ENCODE measurements around the gene SYNGR1.
"Not testable (repeated sequence)": the region's sequence is repeated elsewhere in the genome, so short reads cannot be mapped to it uniquely, and the experiment has no call there.

Gene SYNGR1

DNA sequence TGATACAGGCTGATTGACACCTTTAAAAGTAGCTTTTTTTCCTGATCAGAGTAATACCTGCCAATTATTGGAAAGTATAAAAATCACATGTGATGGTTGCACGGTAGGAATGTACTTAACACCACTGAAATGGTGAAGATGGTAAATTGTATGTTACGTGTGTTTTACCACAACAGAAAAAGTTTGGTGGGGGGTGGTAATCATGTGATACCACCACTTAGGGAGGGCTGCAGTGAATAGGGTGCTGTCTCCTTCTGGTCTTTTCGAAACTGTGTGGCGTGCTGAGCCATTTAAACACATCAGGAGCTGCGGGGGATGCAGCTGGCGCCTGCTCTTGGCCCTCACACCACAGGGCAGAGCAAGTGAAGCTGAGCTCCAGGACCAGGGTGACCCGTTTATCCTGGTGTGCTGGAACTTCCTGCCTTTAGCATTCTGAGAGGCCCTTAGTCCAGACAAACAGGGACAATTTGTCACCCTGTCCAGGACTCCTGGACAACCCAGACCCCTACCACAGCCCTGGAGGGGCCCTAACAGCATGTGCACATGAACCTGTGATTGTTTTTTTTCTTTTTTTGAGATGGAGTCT, 2.6 kb downstream of the SYNGR1 start:
- no peak for DNase-seq

DNA sequence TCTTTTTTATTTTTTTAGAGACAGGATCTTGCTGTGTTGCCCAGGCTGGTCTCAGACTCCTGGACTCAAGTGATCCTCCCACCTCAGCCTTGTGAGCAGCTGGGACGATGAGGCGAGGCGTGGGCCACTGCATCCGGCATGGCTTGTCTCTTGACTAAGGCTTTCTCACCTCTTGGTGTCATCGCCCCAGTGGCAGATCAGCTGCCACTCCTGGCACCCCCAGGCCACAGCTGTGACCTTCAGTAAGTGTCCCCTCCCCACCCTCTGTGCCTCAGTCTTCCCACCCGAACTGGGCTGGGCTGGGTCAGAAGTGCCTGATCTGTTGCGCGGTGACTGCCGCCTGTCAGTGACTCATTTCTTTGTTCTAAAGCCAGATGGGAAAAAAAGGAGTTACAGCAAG, 3.6 kb downstream of the SYNGR1 start:
- no peak for DNase-seq

DNA sequence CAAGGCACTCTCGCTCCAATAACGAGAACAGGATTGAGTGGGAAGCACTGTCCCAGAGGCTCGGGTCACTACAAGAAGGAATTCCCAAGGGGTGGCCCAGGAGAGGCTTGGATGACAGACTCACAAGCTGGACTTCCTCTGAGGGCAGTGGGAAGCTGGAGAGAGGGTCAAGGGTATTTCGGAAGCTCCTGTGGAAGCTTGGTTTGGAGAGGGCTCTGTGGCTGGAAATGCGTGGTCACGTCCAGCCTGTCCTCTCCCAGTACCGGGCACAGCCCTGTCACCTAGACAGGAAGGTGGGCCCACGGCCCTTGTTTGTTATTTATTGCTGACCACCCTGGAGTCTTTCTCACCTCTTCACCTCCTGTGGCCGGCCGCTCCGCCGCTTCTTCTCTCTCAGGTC, 5.3 kb downstream of the SYNGR1 start:
- DNase-seq = no peak

DNA sequence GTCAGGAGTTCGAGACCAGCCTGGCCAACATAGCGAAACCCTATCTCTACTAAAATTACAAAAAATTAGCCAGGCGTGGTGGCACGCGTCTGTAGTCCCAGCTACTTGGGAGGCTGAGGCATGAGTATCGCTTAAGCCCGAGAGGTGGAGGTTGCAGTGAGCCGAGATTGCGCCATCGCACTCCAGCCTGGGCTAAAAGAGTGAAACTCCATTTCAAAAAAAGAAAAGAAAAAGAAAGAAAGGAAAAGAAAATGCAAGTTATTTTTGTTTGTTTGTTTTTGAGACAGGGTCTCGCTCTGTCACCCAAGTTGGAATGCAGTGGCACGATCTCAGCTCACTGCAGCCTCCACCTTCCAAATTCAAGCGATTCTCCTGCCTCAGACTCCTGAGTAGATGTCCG, 6.0 kb downstream of the SYNGR1 start:
- DNase-seq = not testable (repeated sequence)

DNA sequence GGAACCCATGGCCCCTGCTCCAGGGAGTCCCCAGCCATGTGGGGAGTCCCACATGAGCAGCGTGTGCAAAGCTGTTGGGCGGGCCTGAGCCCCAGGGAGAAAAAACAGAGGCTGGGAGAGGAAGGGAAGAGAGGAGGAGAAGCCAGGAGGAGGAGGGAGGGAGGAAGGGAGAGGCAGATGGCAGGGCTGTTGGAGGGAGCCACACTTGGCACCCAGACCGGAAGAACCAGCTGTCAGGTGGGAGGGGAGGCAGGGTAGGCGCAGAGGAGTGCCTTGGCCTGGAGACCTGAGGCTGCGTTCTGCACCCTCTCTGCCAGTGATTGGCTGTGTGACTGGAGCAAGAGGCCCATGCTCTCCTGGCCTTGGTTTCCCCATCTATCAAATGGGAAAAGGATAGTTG, 6.7 kb downstream of the SYNGR1 start:
- no peak for DNase-seq

DNA sequence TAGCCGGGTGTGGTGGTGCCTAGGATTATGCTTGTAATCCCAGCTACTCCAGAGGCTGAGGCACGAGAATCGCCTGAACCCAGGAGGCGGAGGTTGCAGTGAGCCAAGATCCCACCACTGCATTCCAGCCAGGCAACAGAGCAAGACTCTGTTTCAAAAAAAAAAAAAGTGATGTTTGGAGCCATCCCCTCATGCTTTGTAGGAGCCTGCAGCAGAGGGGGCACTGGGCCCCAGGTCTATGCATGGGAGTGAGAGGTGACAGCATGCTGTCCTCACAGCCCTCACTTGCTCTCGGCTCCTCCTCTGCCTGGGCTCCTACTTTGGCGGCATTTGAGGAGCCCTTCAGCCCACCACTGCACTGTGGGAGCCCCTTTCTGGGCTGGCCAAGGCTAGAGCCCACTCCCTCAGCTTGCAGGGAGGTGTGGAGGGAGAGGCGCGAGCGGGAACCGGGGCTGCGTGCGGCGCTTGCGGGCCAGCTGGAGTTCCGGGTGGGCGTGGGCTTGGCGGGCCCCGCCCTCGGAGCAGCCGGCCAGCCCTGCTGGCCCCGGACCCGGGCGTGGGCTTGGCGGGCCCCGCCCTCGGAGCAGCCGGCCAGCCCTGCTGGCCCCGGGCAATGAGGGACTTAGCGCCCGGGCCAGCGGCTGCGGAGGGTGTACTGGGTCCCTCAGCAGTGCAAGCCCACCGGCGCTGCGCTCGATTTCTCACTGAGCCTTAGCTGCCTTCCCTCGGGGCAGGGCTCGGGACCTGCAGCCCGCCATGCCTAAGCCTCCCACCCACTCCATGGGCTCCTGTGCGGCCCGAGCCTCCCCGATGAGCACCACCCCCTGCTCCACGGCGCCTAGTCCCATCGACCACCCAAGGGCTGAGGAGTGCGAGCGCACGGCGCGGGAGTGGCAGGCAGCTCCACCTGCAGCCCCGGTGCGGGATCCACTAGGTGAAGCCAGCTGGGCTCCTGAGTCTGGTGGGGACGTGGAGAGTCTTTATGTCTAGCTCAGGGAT, 7.6 kb downstream of the SYNGR1 start:
- not testable (repeated sequence) for DNase-seq

DNA sequence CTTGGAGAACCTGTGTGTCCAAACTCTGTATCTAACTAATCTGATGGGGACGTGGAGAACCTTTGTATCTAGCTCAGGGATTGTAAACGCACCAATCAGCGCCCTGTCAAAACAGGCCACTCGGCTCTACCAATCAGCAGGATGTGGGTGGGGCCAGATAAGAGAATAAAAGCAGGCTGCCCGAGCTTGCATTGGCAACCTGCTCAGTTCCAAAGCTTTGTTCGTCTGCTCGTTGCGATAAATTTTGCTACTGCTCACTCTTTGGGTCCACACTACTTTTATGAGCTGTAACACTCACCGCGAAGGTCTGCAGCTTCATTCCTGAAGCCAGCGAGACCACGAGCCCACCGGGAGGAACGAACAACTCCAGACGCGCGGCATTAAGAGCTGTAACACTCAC, 8.4 kb downstream of the SYNGR1 start:
- not testable (repeated sequence) for DNase-seq

DNA sequence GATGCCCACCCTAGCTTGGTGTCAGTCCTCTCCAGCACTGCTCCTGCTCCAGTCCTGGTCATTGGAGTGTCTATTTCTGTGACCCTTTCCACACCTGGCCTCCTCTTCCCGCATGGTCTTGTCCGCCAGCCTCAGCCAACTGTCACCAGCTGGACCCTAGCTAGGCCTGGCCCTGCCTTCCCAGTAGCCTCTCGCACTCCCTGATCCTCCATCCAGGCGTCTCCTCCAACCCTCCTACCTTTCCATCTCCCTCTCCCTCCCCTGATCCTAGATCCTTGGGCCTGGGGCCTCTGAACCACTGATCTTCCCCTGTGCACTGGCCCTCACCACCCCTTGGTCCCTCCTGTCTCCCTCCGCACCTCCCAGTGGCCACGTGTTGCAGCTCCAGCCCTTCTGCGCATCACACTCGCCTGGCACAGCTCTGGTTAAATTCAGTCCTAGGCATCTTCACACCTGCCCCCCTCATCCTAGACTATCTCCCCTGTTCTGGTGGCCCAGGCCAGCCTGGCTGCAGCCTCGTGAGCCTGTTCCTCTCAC, 9.9 kb downstream of the SYNGR1 start:
- DNase-seq = no peak

DNA sequence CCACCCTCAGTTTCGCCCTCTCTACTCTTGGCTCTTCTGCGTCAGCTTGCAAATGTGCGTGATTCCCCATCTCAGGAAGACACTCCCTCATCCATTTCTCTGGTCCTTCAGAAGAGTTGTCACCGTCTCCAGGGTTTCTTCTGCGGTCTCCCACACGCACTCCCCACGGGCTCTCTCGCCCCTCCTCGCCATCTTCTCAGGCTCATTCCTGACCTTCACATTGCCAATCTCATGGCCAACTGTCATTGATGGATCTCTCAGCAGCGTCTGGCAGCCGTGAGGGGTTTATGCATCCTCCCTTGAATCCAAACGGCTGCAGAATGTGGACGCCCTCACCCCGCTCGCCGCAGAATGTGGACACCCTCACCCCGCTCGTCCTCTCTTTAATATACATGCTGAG, 10.5 kb downstream of the SYNGR1 start:
- DNase-seq = no peak

DNA sequence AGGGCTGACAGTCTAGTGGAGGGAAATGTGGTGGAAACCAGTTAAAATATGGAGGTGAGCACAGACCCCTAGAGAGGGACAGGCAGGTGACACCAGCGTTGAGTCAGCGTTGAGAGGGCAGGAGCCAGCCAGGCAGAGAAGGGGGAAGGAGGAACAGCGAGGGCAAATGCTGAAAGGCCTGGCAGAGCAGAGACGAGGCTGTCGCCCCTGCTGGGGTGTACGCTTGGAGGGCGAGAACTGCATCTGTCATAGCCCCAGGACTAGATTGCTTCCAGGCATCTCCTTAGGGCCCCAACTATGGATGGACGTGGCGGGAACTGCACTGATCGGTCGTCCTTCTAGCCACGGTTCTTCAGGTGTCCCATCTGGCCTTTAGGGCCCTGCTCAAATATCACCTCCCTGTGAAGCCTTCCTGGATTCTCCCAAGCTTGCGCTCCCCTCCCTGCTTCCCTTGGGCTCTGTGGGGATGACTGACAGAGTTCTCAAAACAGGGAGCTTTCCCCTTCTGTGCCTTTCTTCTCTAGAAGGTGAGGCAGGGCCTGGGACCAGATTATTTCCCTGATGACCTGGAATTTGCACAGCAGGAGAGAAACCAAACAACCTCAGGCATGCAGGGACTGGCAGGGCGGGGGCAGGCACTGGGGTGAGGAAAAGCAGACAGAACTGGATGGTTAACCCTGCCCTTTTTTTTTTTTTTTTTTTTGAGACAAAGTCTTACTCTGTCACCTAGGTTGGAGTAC, 11.1 kb downstream of the SYNGR1 start:
- DNase-seq = no peak

DNA sequence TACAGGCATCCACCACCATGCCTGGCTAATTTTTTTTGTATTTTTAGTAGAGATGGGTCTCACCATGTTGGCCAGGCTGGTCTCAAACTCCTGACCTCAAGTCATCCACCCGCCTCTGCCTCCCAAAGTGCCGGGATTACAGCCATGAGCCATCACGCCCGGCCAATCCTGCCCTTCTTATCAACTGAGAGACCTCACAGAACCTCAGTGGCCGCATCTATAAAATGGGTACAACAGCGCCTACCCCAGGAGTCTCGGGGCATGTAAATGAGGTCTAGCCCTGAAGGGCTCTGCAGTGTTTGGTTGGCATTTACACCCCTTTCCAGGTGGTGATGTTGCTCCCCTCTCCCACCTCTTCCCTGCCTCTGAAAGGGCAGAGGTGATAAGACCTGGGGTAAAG, 11.7 kb downstream of the SYNGR1 start:
- DNase-seq = no peak

DNA sequence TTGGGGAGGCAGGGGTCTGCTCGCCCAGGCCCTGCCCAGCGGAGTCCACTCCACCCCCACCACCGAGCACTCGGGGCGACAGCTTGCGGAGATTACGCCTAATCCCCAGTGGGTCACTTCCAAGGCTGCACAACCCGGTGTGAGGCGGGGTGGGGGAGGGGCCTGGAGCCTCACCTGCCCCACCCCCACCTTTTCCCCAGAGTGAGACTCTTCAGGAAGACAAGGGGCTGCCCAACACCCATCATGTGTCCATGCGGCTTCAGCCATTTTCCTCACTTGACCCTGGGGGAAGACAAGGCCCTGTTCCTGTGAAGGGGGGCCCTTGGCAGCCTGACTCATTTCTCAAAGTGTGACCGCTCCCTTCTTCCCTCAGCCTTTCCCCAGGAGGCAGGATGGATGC, 12.5 kb downstream of the SYNGR1 start:
- no peak for DNase-seq

DNA sequence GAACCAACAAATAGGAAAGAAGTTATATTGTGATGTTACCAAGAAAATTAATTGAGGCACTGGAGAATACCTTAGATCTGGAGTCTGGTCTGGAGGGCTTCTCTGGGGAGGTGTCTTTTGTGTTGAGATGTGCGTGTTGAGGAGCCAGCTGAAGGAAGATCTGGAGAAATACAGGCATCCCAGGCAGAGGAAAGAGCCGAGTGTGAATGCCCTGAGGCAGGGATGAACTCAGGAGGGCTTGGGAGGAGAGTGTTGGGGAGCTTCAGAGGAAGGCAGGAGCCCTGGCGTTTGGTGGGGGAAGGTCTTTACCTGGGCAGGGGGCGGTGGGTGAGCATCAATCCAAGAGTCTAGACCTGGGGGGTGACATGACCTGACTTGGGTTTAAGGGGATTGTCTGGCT, 13.1 kb downstream of the SYNGR1 start:
- DNase-seq = no peak

DNA sequence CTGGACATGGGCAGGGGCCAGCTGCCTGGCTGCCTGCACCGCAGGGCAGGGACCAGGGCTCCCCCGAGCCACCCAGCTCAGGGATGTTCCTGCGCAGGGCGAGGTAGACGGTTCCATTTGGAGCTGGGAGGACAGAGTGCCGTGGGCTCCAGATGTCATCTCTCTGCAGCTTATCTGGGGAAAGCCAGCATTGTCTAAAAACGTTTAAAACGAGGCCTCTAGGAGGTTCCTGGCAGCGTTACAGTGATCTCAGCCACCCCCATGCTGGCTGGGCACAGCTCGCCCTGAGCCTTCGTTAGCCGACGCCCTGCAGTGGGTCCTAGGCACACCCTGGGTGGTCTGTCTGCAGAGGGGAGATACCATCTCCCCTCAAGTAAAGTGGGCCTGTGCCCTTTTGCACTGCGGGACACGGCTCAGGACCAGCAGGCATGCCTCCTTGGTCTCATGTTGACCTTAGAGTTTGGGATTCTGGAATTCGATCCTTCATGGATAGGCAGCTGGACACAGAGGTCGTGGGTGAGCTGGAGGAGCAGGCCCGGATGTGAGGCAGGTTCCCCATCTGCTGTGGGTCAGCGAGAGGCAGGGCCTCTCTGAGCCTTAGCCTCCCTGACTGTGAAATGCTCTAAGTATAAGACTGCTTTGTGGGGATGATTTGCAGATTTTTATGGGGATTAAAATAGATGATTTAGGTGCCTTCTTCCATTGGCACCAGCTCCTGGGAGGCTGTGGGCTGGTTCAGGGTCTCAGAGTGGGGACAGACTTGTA, 14.1 kb downstream of the SYNGR1 start:
- no peak for DNase-seq

DNA sequence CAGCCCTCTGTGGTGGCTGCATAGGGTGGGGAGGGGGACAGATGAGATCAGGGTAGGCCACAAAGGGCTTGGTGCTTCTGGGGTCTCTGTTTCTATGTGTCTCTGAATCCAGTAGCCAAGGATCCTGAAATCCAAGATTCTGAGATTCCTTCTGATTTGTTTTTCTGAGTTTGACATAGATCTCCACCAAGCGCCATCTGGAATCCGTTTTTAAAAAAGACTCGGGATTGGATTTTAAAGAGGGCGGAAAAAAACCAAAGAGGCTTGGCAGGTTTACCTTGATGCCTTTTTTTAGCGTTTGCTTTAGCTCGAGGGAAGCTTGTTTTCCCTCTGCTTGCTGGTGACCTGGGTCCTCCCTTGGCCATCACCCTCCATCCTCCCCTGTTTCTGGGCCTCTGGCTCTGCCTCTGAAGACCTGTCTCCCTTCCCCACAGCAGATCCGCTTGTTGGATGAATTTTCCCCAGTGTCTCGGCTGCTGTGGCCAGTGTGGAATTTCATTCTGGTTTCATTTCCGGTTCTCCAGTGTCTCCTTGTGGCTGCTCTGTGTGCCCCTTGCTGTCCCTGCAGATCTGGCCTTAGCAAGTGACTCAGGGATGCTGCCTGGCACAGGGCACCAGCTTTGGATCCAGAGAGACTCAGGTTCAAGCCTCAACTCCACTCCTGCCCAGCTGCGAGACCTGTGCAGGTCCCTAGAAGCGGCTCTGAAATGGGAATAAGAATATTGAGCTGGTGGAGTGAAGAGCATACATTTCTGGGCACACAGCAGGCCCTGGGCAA, 15.1 kb downstream of the SYNGR1 start:
- peak; percentile 26 for DNase-seq

DNA sequence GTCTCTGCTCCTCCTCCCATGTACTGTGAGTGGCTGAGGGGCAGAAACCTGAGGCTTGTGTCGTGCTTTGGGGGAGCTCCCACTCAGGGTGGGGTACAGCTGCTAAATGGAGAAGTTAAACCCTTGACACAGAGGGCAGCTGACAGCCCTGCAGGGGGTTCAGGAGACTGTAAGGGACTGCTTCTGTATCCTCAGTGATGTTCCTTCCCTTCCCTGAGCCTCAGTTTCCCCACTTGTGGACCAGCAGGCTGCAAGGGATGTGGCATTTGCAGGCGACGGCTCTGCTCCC, 15.6 kb downstream of the SYNGR1 start:
- DNase-seq = no peak

DNA sequence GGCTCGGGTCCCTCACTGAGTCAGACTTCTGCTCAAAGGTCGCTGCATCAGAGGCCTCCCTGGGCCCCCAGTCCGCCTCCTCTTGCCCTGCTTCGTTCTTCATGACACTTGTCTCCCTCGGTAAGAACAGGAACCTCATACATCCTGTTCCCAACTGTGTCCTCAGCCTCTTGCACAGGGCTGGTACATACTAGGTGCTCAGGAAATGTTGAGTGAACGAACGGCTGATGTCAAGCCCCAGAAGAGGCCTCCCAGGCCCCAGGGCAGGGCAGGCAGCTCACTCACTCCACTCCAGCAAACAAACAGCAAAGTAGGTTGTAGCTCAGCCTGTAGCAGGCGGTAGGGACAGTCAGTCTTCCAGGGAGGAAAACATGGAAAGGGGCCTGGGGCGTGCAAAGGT, 17.2 kb downstream of the SYNGR1 start:
- DNase-seq = no peak

DNA sequence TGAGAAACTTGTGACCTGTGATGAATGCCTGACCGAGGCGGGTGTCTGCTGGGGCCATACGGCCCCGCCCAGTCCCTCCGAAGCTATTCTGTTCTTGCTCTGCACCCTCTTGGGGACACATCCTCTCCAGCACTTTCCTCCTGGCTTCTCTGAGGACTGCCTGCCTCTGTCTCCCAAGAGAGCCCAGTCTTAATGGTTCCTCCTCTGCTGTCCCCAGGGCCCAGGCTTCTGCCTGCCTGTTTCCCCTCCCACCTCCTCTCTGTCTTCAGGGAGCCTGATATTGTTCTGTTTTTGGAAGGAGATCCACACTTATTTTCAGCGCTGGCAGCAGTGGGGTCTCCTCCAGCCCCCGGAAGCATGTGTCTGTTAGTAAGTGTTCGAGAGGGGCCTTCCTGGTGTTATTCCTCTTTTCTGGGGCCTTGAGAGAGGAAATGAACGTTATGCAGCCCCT, 18.7 kb downstream of the SYNGR1 start:
- DNase-seq = peak; percentile 30

DNA sequence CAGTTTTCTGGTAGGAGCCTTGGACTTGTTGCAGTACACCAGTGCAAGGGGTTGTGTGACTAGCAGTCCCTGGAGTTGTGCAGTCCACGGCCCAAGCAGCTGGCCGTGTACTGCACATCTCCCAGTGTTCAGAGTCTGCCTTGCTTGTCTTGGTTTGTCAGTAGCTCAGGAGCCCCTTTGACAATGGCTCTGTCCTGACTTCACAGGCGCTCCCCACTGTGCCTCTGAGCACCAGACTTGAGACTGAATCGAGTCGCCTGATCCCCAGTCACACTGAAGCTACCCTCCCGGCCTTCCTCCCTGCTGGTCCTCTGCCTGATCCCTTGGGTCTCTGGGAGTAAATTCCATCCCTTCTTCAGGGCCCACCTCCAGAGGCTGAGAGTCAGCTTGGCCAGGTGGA, 19.4 kb downstream of the SYNGR1 start:
- DNase-seq = no peak

DNA sequence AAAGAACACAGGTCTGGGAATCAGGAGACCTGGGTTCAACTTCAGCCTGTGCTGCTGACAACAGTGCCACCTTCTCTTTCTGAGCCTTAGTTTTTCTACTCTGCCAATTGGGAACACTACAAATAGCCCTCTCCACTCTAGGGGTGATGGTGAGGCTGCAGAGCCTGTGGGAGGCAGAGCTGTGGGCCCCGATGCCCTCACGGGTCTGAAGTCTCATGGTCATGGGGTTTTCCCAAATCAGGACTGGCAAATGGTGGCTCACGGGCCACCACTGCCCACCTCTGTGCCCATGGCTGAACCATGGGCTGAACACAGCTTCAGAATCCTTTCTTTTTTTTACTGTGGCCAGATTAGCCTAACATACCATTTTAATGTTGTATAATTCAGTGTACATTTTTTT, 19.8 kb downstream of the SYNGR1 start:
- peak; percentile 37 for DNase-seq

DNA sequence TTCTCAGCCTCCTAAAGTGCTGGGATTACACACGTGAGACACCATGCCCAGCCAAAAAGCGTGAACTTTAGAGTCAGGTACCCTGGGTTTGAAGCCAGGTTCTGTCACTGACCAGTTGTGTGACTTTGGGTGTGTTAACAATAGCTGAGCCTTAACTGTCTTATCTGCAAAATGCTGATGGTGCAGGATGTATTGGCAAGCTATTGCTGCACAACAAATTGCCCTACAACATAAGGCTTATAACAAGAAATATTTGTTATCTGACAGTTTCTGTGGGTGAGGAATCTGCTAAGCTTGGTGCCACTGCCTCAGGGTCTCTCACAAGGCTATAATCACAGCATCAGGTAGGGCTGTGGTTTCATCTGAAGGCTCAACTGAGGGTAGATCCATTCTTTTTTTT, 21.9 kb downstream of the SYNGR1 start:
- DNase-seq = no peak

DNA sequence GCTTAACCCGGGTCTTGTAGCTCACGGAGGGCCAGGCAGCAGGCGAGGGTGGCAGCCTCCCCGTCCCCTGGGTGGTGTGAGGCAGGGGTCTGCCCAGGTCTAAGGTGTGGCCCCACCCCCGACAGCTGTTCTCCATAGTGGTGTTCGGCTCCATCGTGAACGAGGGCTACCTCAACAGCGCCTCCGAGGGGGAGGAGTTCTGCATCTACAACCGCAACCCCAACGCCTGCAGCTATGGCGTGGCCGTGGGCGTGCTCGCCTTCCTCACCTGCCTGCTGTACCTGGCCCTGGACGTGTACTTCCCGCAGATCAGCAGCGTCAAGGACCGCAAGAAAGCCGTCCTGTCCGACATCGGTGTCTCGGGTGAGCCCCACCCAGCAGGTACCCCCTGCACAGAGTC, 24.4 kb downstream of the SYNGR1 start:
- no peak for DNase-seq

All from inflammatory macrophage treated with lipopolysaccharide for 4 hours (primary cell).